NT2/D1 (cell line): ENCODE results near the gene POLR3A.

Experiments used
- SUZ12 ChIP-seq: IDR thresholded peaks from 2 replicates; pipeline ENCODE4 v1.6.1; 2011; ENCODE audit not compliant: insufficient read length, insufficient read depth; ENCODE audit errors: extremely low read depth
- YY1 ChIP-seq: IDR thresholded peaks from 2 replicates; pipeline ENCODE4 v1.6.1; 2011; ENCODE audit not compliant: insufficient read length, insufficient read depth
- ZNF274 ChIP-seq: IDR thresholded peaks from 2 replicates; pipeline ENCODE4 v1.6.1; 2011; ENCODE audit warnings: mild to moderate bottlenecking, low read depth, low read length

DNA sequence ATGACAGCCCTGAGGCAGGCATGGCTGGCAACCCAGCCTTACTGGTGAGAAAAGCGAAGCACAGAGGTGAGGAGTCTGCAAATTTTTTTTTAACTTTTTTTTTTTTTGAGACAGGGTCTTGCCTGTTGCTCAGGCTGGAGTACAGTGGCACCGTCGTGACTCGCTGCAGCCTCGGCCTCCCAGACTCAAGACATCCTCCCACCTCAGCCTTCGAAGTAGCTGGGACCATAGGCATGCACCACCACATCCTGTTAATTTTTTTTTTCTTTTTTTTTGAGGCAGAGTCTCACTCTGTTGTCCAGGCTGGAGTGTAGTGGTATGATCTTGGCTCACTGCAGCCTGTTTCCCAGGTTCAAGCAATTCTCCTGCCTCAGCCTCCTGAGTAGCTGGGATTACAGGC lies 67.6 kb downstream of the POLR3A start:
- no peak for TF ChIP-seq YY1
- TF ChIP-seq ZNF274: no peak
- no peak for TF ChIP-seq SUZ12
